Adipocyte (in vitro differentiated cells): ENCODE data around the gene LNX1.

Experiments used
- DNase-seq: peaks from one replicate; pipeline ENCODE4 v3.0.0-alpha.2; 2015; ENCODE audit warnings: low read depth
- H3K27me3 ChIP-seq: replicated peaks from 2 replicates; pipeline ENCODE4 v1.7.0; 2013; ENCODE audit warnings: mild to moderate bottlenecking, low read length, moderate library complexity; ENCODE audit not compliant: control insufficient read depth, insufficient read depth
- H3K36me3 ChIP-seq: 2 replicates; pipeline ENCODE4 v1.7.0; 2013; ENCODE audit warnings: low read length, mild to moderate bottlenecking, moderate library complexity; ENCODE audit not compliant: control insufficient read depth, insufficient read depth, severe bottlenecking
- H3K4me1 ChIP-seq: 2 replicates; pipeline ENCODE4 v1.7.0; 2013; ENCODE audit warnings: mild to moderate bottlenecking, low read length, moderate library complexity; ENCODE audit not compliant: control insufficient read depth, insufficient read depth
- H3K4me3 ChIP-seq: 2 replicates; pipeline ENCODE4 v1.7.0; 2013; ENCODE audit warnings: mild to moderate bottlenecking, low read length, moderate library complexity
- H3K9ac ChIP-seq: 2 replicates; pipeline ENCODE4 v1.7.0; 2013; ENCODE audit warnings: mild to moderate bottlenecking, low read length, moderate library complexity
- H3K9me3 ChIP-seq: 2 replicates; pipeline ENCODE4 v1.7.0; 2013; ENCODE audit warnings: mild to moderate bottlenecking, low read length, moderate library complexity; ENCODE audit not compliant: control insufficient read depth

The LNX1 gene

DNA sequence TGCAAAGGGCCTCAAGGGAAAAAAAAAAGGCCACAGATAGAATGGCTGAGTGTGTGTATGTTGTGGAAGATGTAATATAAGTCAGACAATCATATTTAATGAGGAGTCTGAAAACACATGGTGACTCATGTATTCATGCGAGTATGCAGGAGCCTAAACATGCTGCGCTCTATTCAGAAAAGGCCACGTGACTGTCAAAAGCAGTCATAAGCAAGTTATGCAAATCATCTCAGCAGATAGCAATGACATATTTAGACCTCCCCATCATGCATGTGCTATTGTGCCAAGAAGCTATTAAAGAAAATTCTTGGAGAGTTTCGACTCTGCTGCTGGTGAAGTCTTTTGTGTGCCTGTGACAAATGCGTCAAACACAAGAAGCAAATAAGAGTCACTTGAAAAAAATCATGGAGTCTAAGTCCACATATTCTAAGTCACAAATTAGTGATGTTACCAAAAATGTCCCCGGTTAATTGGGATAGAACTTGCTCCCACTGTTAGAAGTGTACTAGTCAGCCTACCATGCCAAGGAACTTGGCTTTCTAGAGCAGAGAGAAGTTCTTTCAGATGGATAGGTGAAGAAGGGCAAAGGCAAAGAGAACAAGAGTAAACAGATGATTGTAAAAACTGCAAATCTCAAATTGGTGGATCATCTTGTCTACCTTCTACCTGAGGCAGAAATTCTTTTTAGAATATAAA lies 5.0 kb downstream of the LNX1 start:
- no peaks in the 10 kb centered on the region for H3K27me3 ChIP-seq
- H3K4me1 ChIP-seq: peaks cover 7% of the 10 kb centered on the region
- DNase-seq: peak; percentile 87
- H3K9me3 ChIP-seq: no peaks in the 10 kb centered on the region
- H3K4me3 ChIP-seq: no peak overlapping the region
- no peaks in the 10 kb centered on the region for H3K36me3 ChIP-seq
- no peak overlapping the region for H3K9ac ChIP-seq

DNA sequence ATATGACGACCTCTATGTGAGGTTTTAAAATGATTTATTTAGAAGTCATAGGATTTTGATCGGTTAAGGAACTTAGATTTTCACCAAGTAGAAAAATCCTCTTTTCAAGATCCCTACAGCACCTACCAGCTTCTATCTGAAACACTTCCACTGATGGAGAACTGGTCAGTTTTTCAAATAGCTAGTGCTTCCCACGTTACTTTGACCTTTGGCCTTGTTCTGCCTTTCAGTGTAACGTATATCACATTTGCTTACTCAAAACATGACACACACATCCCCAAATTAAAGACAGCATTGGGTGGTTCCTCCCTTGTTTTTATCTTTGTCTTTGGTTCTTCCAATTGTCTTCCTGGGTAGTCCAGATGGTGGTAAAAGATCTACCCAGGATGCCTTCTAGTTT lies 6.6 kb downstream of the LNX1 start:
- no peak for DNase-seq
- H3K9ac ChIP-seq: no peak overlapping the region
- H3K36me3 ChIP-seq: no peaks in the 10 kb centered on the region
- H3K27me3 ChIP-seq: no peaks in the 10 kb centered on the region
- no peaks in the 10 kb centered on the region for H3K9me3 ChIP-seq
- H3K4me1 ChIP-seq: peaks cover 7% of the 10 kb centered on the region
- H3K4me3 ChIP-seq: no peak overlapping the region

DNA sequence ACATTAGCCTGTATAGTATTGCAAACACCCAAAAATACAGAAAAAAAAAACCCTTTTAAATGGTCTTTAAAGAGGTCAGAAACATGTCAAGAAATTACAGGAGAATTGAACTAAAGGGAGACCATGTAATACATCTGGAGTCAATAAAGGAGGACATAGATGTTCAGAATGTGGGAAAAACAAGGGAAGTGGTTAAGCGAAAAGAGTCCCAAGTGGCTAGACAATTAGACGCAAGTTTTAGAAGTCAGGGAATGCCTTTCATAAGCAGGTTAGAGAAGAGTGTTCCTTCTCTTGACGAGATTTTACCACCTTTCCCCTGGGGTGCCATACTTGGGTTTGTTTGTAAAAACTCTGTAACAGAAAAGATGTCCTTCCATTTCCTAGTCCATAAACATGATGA lies 7.8 kb downstream of the LNX1 start:
- no peaks in the 10 kb centered on the region for H3K9me3 ChIP-seq
- H3K9ac ChIP-seq: no peak overlapping the region
- no peak for DNase-seq
- H3K27me3 ChIP-seq: no peaks in the 10 kb centered on the region
- H3K4me3 ChIP-seq: no peak overlapping the region
- H3K36me3 ChIP-seq: no peaks in the 10 kb centered on the region
- peaks cover 7% of the 10 kb centered on the region for H3K4me1 ChIP-seq

DNA sequence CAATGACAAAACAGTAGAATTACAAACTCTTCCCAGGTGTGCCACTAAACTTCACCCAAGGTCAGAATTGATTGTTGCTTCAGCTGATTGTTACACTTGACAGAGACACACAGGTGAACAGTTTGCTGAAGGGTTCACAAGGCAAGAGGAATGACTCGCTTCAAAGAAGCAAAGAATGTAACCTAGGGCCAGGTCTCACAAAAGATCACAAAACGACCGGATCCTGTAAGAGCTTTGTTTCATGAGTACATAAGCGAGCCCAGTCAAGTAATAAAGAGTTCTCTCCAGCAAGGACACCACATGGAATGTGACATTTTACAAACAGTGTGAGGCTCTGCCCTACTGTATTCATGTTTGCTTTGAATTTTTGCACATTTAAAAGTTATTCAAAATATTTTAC lies 9.1 kb downstream of the LNX1 start:
- Histone ChIP-seq H3K9ac (no peak overlapping the region), H3K27me3 (no peaks in the 10 kb centered on the region), H3K4me3 (no peak overlapping the region), H3K9me3 (no peaks in the 10 kb centered on the region), H3K36me3 (no peaks in the 10 kb centered on the region), H3K4me1 (peaks cover 8% of the 10 kb centered on the region)
- DNase-seq: no peak

DNA sequence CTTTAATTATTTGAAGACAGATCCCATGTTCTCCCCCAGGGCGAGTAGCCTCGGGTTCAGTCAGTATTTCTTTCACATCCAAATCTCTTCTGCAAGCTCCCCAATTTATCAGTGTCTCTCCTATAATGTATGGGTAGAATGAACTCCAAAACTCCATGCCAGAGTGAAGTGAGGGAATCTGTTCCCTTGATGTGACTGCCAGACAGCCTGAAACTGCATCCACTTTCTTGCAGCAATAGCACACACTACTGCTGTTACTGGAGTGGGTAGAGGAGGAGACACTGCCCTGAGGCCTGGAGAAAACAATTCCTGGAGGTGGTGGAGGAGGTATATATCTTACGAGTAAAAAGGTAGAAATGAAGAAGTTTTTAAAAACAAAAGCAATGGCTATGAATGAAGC lies 11.0 kb downstream of the LNX1 start:
- DNase-seq: no peak
- Histone ChIP-seq H3K9ac (no peak overlapping the region), H3K4me1 (peaks cover 10% of the 10 kb centered on the region), H3K4me3 (no peak overlapping the region), H3K36me3 (no peaks in the 10 kb centered on the region), H3K9me3 (no peaks in the 10 kb centered on the region), H3K27me3 (no peaks in the 10 kb centered on the region)

DNA sequence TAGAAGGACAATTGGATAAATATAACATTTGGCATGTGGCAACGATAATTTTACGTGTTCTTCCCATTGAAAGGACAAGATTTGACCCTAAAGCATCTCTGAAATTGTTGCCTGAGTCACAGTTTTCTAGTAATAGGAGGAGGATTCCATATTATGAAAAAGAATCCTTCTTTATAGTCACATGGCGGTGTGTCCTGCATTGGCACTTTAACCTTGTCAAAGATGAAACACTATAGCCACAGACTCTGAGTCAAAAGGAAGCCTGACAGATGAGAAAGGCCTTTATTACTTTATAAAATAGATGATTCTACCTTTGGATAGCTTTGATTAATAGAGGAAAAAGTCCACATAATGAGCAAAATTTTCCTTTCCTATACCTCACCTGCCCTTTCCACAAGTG lies 11.5 kb downstream of the LNX1 start:
- H3K36me3 ChIP-seq: no peaks in the 10 kb centered on the region
- H3K9ac ChIP-seq: no peak overlapping the region
- peaks cover 10% of the 10 kb centered on the region for H3K4me1 ChIP-seq
- no peaks in the 10 kb centered on the region for H3K9me3 ChIP-seq
- DNase-seq: no peak
- no peaks in the 10 kb centered on the region for H3K27me3 ChIP-seq
- H3K4me3 ChIP-seq: no peak overlapping the region

DNA sequence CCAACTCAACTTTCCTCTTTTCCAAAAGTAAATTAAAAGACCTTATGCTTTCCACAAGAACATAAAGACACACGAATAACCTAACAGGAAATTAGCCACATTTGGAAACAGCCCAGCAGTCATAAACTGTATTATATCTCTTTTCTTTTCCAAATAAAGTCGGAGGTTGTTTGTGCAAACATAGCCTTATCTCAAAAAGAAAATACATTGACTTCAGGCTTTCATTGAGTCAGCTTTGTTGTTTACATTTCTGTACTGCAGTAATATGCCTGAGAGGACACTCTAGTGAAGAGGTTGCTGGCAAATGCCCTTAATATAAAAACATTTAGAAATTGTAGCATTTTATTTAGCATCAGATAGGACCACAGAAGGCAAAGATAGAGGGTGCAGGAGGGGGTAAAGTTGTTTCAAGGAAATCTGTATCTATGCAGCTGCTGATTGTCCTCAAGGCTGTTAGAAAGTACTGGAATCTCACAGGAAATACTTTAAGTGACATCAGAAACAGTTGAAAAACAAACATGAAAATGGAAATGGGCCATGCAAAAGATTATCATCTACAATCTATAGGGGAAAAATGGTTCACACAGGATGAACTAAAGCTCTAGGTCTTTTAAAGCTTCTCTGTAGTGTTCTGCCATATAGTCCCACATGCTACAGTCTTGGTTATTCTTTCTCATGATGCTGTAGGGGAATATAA lies 14.5 kb downstream of the LNX1 start:
- H3K9ac ChIP-seq: peak overlapping the region; percentile 17
- H3K4me1 ChIP-seq: peaks cover 10% of the 10 kb centered on the region
- no peaks in the 10 kb centered on the region for H3K36me3 ChIP-seq
- no peaks in the 10 kb centered on the region for H3K9me3 ChIP-seq
- no peak overlapping the region for H3K4me3 ChIP-seq
- DNase-seq: peak; percentile 55
- no peaks in the 10 kb centered on the region for H3K27me3 ChIP-seq

DNA sequence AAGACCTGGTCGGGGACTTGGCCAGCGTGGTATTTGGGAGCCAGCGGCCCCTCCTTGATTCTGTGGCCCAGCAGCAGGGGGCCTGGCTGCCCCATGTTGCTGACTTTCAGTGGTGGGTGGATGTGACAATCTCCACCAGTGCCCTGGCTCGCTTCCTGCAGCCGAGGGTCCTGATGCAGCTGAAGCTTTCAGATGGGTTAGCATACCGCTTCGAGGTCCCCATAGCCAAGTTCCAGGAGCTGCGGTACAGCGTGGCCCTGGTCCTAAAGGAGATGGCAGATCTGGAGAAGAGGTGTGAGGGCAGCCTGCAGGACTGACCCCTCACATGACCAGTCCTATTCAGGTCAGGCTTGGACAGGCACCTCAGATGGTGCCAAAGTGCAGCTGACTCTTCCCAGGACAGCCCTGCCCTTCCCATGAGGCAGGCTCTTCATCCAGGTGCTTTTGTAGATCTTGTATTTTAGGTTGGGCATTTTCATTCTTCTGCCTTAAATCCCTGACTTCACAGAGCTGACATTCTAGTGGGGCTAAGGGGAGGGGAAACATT lies 15.1 kb downstream of the LNX1 start:
- Histone ChIP-seq H3K27me3 (no peaks in the 10 kb centered on the region), H3K4me3 (no peak overlapping the region), H3K4me1 (peaks cover 10% of the 10 kb centered on the region), H3K9me3 (no peaks in the 10 kb centered on the region), H3K36me3 (no peaks in the 10 kb centered on the region), H3K9ac (no peak overlapping the region)
- DNase-seq: no peak

DNA sequence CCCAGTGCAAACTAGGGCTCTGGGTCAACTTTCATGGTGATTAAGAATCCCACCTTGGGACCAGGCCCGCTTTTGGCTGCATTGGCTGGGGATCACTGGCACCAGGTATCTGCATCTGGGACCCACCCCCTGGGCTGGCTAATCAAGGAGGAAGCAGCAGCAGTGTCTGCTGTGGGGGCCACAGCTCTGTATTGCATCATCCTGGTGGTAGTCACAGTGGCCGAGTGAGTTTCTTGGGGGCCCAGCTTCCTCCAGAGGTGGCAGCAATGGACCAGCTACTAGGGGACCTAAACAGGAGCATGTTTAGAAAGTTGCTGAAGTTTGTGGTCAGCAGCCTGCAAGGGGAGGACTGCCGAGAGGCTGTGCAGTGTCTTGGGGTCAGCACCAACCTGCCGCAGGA lies 15.7 kb downstream of the LNX1 start:
- H3K9me3 ChIP-seq: no peaks in the 10 kb centered on the region
- no peak overlapping the region for H3K9ac ChIP-seq
- peaks cover 10% of the 10 kb centered on the region for H3K4me1 ChIP-seq
- H3K27me3 ChIP-seq: no peaks in the 10 kb centered on the region
- DNase-seq: no peak
- H3K4me3 ChIP-seq: no peak overlapping the region
- no peaks in the 10 kb centered on the region for H3K36me3 ChIP-seq

DNA sequence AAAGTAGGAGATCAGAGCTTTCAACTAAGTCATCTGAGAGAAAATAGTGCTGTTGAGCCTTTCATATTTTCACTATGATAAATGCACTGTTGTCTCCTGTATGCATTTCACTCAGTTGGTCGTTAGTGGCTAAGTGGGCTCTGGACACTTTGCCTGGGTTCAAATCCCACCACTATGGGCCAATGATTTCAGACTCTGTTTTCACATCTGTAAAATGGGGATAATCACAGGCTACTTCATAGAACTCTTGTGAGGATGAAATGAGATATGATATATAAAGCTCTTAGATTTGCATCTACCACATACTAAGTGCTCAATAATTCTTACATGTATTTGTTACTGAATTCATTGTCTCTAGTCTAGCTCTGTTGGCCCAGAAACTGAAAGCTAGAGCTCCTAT lies 16.8 kb downstream of the LNX1 start:
- Histone ChIP-seq H3K9ac (no peak overlapping the region), H3K4me1 (peaks cover 10% of the 10 kb centered on the region), H3K4me3 (no peak overlapping the region), H3K36me3 (no peaks in the 10 kb centered on the region), H3K27me3 (no peaks in the 10 kb centered on the region), H3K9me3 (no peaks in the 10 kb centered on the region)
- no peak for DNase-seq

DNA sequence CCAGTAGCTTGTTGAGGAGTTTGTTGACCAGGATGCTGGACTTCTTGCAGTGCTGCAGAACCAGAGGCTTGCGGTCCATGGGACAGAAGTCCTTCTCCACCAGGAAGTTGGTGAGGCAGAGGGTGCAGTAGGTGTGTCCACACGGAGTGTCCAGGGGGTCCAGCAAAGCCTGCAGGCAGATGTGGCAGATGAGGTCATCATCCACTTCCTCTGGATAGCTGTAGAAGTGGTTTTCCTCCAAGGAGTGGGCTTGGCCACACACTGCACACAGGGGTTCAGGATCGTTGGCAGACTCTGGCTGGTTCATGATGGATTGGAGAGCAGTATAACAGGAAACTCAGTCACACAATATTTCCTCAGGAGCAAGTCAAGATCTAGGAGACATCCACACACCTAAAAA lies 17.6 kb downstream of the LNX1 start:
- Histone ChIP-seq H3K4me3 (no peak overlapping the region), H3K9ac (no peak overlapping the region), H3K4me1 (peaks cover 10% of the 10 kb centered on the region), H3K9me3 (no peaks in the 10 kb centered on the region), H3K27me3 (no peaks in the 10 kb centered on the region), H3K36me3 (no peaks in the 10 kb centered on the region)
- no peak for DNase-seq
